ENCODE measurements around the gene CASS4.

DNA sequence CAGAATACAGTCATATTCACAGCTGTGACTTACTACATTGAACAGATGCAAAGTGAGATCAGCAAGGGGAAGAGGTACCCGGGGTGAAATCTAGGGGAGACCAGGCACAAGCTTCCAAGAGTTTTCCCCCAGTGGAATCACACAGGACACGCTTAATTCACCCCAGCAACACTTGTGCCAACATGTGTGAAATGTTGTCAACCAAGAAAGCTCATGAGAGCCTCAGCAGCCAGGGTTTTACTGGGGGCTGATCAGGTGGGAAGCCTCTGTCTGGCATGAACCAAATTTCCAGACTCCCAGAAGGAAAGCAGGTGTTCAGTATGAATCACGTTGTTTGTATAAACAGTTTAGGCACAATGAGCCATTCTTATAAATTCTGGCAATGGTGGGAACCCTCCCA, 49.5 kb downstream of the CASS4 start:
- TF ChIP-seq, protein P1, sequence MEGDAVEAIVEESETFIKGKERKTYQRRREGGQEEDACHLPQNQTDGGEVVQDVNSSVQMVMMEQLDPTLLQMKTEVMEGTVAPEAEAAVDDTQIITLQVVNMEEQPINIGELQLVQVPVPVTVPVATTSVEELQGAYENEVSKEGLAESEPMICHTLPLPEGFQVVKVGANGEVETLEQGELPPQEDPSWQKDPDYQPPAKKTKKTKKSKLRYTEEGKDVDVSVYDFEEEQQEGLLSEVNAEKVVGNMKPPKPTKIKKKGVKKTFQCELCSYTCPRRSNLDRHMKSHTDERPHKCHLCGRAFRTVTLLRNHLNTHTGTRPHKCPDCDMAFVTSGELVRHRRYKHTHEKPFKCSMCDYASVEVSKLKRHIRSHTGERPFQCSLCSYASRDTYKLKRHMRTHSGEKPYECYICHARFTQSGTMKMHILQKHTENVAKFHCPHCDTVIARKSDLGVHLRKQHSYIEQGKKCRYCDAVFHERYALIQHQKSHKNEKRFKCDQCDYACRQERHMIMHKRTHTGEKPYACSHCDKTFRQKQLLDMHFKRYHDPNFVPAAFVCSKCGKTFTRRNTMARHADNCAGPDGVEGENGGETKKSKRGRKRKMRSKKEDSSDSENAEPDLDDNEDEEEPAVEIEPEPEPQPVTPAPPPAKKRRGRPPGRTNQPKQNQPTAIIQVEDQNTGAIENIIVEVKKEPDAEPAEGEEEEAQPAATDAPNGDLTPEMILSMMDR (IDR thresholded peaks at IDR 0.05) = no peak
- TF ChIP-seq POLR2A (IDR thresholded peaks at IDR 0.05) (no peak), EP300 (IDR thresholded peaks at IDR 0.05; ENCODE audit: low read depth) (no peak)

Data from transverse colon (tissue), 3 donors.